Measurements from ENCODE around the gene DLG1. TPM values are rescaled to one million over a fixed set of nuclear protein-coding genes. Genes with fewer than 3 reads are reported as not detected.
"Not testable (repeated sequence)": the region's sequence is repeated elsewhere in the genome, so short reads cannot be mapped to it uniquely, and the experiment has no call there.

Gene DLG1
- total RNA-seq, 1 donor from 2014 or later: 80.7 TPM

DNA sequence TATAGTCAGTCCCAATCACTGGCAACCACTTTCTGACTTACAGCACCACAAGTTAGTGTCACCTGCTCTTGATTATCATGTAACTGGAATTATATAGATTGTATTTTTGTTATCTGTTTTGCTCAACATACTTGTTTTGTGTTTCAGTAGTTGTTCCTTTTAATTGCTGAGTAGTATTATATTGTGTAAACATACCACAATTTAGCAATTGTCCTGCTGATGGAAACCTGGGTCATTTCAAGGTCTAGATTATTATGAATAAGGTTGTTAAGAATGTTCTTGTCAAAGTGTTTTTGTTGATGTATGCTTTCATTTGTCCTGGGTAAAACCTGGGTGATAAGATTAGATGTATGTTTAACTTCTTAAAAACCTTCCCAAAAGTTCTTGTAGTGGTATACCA is 186.7 kb downstream of the DLG1 start:
- no peak for DNase-seq (ENCODE audit: low read depth)

DNA sequence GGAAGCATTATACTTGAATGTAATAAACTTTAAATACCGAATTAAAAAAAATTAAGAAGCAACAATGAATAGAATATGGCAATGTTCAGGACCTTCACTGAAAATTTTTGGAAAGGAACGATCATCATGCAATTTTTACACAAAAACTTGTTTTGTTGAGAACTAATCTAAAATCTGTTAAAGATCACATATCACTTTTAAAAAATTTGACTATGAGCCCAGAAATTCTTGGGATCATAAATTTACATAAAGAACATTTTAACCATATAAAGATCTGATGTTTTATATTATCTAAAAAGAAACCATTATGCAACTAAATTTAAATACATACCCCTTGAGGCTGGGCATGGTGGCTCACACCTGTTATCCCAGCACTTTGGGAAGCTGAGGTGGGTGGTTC is 192.6 kb downstream of the DLG1 start:
- peak; percentile 50 for DNase-seq (ENCODE audit: low read depth)

DNA sequence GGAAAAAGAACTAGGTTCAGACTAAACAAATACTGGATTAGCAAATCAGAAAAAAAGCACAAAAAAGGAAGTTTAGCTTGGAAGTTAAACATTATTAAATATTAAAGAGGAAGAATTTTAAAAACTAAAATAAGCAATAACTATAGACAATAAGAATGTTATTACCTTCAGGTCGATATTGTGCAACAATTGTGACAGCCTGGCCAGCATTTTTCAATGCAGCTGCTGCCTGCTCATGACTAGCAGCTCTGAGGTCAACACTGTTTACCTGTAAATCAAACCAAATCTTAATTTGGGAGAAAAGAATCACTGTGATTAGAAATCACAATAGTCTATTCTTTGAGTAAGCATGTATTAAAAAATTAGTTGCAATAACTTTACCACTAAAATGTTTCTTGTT is 193.7 kb downstream of the DLG1 start:
- DNase-seq (ENCODE audit: low read depth): peak; percentile 17

DNA sequence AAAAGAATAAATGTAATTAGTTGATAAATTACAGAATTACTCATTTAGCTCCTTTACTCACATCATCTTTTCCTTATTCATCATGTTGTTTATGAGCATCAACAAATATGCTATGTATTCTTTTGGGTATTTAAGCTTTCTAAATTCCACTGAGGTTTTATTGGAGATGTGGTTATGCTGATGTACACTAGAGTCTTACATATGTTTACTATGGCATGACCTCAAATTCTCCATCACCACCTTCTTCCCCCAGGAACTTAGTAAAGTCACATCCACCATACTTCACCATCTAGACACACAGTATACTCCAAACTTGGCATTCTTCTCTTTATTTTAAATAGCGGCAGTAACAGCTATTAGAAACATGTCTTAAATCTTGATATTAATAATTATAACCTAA is 194.6 kb downstream of the DLG1 start:
- DNase-seq (ENCODE audit: low read depth): no peak

DNA sequence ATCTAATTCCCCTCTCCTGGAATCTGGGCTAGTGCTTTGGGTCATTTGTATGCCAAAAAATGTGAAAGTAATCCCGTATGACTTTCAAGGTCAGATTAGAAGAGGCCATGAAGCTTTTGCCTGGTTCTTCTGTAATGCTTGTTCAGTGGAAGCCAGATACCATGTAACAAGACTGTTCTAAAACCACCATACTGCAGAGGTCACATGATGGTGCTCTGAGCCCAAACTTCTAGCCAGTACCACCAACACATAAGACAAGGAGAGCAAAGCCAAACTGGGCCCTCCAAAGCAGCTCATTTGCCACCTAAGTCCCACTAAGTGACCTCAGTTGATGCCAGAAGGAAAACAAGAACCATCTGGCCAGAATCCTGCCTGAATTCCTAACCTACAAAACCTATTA is 204.5 kb downstream of the DLG1 start:
- DNase-seq (ENCODE audit: low read depth): peak; percentile 35

DNA sequence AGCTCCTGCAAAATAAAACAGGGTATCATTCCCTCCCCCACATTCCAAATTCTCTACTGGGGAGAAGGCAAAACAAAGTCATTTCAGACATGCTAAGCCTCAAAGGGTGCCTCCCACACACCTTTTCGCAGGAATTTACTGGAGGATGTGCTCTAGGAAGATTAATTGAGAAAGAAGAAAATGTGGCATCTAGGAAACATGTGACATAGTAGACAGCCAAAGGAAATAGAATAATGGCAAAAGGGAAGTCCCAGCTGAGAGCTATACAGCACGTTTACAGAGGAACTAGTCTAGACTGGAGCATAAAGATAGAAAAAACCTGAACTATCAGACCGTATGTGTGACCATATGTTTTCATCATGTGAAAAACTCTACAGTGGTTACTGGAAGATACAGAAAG is 210.0 kb downstream of the DLG1 start:
- no peak for DNase-seq (ENCODE audit: low read depth)

DNA sequence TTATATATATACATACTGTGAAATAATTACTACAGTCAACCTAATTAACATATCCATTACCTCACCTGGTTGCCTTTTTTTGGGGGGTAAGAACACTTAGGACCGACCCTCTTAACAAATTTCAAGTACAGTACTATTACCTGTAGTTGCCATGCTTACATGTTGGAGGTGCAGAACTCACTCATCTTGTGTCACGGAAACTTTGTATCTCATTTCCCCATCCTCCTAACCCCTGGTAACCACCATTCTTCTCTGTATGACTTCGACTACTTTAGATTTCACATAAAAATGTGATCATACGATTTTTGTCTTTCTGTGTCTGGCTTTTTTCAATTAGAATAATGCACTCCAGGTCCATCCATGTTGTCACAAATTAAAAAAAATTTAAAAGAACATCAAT is 213.3 kb downstream of the DLG1 start:
- DNase-seq (ENCODE audit: low read depth): no peak

DNA sequence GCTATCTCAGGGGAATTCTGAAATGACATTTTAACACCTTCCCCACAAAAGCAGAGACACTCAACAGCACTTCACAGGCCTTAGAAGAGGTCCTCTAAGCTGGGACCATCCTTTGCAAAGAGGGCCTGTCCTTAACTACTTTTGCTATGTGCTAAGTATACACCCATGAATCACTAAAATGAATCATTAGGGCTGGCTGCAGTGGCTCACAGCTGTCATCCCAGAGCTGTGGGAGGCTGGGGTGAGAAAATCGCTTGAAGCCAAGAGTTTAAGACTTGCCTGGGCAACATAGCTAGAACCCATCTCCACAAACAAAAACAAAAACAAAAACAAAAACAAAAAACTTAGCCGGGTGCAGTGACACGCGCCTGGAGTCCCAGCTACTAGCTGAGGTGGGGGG is 214.9 kb downstream of the DLG1 start:
- DNase-seq (ENCODE audit: low read depth): peak; percentile 93

DNA sequence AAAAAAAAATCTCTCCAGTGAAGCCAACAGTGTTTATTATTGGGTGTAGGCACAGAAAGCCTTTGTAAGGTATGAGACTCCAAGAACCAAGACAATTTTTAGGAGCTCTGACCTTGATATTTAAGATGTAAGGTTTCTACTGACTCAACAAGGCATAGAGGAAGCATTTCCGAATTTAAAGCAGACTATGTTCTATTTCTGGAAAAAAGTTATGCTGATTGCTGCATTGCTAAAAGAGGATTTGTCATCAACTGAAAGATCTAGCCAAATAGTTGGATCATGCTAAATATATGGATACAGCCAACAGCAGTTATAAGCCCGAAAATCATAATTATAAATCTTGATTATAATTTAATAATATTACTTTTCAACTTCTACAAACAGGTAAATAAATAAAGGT is 215.5 kb downstream of the DLG1 start:
- peak; percentile 13 for DNase-seq (ENCODE audit: low read depth)

DNA sequence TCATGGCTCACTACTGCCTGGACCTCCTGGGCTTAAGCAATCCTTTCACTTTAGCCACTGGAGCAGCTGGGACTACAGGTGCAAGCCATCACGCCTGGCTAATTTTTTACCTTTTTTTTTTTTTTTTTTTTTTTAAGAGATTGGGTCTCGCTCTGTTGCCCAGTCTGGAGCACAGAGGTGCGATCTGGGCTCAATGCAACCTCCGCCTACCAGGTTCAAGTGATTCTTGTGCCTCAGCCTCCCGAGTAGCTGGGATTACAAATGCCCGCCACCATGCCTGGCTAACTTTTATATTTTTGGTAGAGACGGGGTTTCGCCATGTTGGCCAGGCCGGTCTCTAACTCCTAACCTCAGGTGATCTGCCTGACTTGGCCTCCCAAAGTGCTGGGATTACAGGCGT is 218.1 kb downstream of the DLG1 start:
- DNase-seq (ENCODE audit: low read depth): no peak

DNA sequence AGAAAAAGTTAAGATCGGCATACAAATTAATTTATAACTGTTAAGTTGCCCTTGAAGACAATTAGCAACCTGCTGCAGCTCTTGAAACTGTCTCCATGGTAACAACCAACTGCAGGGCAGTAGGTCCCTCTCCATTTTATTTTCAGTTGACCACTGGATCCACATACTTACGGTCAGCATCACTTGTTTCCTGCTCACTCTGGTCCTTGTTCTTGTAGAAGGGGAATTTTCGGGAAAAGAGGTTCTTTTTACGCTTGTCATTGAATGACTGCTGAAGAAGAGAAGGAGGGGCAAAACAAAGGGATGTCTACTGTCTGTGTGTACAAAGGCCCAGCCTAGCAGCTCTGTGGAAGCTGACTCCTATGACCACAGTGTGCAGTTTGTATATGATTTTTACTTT is 222.0 kb downstream of the DLG1 start:
- DNase-seq (ENCODE audit: low read depth): no peak

DNA sequence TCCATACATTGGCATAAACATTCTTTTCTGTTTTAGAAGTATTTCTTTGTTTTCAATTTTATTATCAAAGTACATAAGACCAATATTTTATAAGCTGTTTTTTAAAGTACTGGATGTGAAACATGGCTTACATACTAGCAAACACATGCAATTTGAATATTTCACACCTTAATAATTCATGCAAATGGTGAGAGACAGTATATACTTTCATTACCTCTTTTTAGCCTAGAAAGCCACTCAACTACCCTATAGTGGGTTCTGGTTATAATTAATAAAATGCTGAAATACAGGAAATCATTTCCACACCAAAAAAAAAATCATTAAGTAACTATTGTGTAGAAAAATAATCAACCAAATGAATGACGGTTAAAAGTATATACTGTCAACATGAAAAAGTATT is 230.3 kb downstream of the DLG1 start:
- DNase-seq (ENCODE audit: low read depth): no peak

DNA sequence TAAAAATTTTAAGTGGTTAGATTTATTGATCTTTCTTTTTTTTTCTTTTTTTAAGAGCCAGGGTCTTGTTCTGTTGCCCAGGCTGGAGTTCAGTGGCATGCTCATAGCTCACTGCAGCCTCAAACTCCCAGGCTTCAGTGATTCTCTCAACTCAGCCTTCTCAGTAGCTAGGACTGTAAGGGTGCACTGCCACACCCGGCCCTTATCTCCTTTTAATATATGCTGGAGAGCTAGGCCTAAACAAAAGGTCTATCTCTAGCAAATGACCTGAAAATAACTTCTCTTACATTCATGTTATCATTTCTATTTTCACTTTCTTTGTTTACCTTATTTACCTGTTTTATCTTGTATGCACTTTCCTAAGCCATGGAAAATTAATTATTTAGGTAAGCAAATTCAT is 233.6 kb downstream of the DLG1 start:
- no peak for DNase-seq (ENCODE audit: low read depth)

DNA sequence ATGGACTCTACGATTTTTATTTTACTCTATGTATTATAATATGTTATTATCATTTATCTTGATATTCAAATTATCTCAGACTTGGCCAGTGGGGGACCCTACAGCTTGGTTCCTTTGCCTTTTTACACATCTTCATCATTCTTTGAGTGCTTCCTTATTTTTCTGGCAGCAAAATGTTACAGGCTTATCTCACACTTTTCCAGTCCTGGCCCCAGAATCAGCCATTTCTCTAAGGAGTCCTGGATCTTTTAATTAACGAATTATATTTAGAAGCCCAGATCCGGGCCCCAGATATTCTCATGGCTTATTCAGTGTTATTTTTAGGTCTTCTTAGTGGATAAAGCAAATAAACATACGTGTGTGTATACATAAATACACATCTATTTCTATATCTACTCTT is 236.0 kb downstream of the DLG1 start:
- no peak for DNase-seq (ENCODE audit: low read depth)

DNA sequence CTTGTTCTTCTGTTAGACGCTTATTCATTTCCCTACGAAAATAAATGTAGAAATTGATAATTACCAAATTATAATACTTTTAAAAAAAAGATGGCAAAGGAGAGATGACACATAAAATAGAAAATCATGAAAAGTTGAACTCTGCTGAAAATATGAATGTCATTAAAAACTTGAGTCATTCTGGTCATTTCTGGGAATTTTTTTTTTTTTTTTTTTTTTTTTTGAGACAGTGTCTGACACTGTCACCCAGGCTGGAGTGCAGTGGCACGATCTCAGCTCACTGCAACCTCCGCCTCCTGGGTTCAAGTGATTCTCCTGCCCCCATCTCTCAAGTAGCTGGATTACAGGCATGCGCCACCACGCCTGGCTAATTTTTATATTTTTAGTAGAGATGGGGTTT is 246.8 kb downstream of the DLG1 start:
- DNase-seq (ENCODE audit: low read depth): not testable (repeated sequence)

DNA sequence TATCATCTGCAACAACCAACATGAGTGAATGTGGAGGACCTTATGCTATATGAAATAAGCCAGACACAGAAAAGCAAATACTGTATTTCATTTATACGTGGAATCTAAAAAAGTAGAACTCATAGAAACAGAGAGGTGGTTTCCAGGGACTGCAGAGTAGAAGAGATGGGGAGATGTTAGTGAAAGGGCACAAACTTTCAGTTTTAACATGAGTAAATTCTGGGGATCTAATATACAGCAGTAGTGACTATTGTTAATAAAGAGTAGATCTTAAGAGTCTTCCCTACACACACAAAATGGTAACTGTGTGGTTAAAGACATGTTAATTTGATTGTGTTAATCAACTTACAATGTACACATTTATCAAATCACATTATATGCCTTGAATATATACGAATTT is 247.9 kb downstream of the DLG1 start:
- no peak for DNase-seq (ENCODE audit: low read depth)

DNA sequence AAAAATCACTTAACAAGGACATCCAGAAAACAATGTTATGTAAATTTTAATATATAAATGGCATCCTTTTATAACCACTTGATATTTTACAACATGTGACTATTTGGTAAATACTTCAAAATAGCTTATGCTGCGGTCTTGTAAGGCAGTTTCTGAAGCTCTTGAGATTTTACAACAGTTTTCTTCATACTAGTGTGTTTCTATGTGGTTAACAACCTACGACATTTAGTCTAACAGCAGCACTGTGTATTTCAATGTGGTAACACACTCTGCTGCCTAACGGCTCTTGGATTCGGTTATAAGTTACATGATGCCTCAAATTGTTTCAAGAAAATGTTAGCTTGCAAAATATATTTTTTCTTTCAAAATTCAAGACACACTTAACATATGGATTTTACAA is 255.9 kb downstream of the DLG1 start:
- no peak for DNase-seq (ENCODE audit: low read depth)

DNA sequence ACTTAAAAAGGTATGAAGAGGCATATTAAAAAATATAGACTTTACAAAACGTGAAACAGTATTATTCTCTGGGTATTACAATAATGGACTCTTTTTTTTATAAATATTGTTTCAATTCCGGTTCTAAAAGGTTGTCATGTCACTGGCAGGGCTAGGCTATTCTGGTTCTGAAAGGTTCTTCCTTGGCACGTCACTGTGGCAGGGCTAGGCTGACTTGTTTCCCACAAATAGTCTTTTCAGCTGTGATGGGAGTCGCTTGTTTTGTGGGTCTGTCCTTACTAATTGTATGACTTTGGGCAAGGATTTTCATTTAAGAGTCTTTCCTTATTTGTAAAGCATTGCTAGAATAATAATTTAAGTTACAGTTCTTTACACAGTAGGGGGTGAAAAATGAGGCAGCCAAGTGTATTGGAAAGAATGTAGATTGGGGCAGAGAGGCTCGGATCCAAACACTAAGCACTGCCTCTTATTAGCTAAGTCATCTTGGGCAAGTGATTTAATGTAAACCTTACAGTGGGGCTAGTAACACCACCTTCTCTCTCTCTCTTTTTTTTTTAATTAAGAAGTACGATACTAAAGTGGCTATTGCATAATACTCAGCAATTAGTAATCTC is 256.4 kb downstream of the DLG1 start:
- DNase-seq (ENCODE audit: low read depth): peak; percentile 37

DNA sequence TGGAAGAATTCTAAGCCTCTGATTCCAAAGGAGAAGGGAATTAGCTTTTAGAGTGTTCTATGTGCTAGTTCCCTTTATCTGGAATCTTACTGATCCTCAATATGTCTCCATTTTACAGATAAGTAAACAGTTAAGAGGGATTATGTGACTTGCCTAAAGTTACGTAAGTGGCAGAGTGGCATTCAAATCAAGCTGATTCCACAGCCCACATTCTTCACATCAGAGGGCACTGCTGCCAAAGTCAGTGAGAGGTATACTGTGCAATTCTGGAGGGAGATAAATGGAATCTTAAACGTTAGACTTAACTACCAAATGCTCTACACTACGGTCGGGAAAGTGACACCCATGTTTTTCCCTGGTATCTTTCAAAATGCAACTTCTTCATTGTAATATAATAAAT is 257.8 kb downstream of the DLG1 start:
- no peak for DNase-seq (ENCODE audit: low read depth)

DNA sequence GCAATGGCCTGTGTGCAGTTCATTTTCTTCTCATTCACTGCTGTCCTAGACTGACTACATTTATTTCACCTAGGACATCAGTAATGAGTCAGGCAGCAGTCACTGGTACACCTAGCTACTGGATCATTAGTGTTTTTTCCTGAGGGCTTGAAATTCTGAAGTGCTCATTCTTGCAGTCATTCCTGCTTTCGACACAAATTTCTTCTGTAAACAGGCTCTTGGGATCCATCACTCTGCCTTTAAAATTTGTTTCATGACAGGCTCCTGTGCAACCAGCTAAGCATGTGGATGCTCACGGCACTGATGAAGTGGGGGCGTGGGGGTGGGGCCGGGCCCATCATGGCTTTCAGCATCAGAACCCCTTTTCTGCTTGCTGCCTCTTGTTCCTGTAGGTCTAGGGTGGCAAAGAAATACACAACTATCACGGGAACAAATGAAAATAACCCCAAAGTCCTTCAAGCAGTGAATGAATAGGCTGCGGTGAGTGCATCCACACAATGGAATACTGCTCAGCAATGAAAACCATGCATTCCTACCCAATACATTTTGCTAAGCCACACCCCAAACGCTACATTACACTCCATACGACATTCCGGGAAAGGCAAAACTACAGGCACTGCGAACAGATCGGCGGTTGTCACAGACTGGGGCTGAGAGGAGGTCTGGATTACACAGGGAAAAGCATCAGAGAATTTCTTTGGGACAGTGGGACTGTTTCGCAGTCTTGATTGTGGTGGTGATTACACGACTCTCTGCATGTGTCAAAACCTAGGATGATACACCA is 259.5 kb downstream of the DLG1 start:
- no peak for DNase-seq (ENCODE audit: low read depth)

DNA sequence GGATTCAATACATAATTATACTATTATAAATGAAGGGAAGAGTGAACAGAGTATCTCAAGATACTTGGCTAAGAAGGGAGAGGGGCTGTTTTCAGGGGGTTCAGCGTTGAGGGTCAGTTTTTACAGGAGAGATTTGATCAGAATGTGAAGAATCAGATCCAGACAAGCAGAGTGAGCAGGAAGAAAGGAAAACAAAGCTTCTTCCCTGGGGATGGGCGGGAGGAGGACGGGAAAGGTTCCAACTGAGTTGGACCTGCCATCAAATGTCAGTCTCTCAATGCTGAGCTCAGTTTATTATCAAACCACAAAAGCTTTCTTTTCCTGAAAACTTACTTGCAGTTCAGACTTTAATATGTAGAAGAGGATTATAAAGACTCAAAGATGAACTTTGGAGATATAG is 262.8 kb downstream of the DLG1 start:
- DNase-seq (ENCODE audit: low read depth): no peak

DNA sequence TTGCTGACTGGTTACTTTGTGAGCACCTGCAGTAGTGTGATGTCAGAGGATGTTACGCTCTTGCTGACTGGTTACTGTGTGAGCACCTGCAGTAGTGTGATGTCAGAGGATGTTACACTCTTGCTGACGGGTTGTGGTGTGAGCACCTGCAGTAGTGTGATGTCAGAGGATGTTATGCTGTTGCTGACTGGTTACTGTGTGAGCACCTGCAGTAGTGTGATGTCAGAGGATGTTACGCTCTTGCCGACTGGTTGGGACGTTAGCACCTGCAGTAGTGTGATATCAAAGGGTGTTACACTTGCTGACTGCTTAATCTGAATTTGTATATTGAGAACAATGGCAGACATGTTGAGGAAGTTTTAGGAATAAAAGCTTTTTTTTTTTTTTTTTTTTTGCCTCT is 263.6 kb downstream of the DLG1 start:
- DNase-seq (ENCODE audit: low read depth): not testable (repeated sequence)

DNA sequence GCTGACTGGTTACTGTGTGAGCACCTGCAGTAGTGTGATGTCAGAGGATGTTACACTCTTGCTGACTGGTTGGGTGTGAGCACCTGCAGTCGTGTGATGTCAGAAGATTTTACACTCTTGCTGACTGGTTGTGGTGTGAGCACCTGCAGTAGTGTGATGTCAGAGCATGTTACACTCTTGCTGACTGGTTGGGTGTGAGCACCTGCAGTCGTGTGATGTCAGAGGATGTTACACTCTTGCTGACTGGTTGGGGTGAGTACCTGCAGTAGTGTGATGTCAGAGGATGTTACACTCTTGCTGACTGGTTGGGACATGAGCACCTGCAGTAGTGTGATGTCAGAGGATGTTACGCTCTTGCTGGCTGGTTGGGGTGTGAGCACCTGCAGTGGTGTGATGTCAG is 264.6 kb downstream of the DLG1 start:
- DNase-seq (ENCODE audit: low read depth): not testable (repeated sequence)
